Body of pancreas (tissue), 4 donors: ENCODE results near the gene LRRN3. TPM values are rescaled to one million over a fixed set of nuclear protein-coding genes. Genes with fewer than 3 reads are reported as not detected.

Experiments used
- ATAC-seq: fragments of 150-250 bp; one replicate; pipeline ENCODE4 v1.9.1; 2016
- DNase-seq, 4 donors: peaks; one replicate each; pipeline ENCODE4 v3.0.0-alpha.2; 2019
- H3K27ac ChIP-seq, 4 donors: fragments of 200-600 bp; sonication (generic); 1 replicate in 3 of 4; 2 replicates in 1 of 4; pipeline versions ENCODE4 v1.5.1 to v1.6.1; 2016 to 2019; ENCODE audit warnings: mild to moderate bottlenecking in 1 of 4, mixed read lengths in 1 of 4, moderate library complexity in 1 of 4
- H3K27me3 ChIP-seq, 2 donors: fragments of 200-600 bp; sonication (generic); one replicate each; pipeline ENCODE4 v1.6.0; 2016; ENCODE audit warnings: mild to moderate bottlenecking in 1 of 2
- H3K36me3 ChIP-seq, 2 donors: fragments of 200-600 bp; sonication (generic); replicated peaks in 1 of 2; 2 replicates each; pipeline ENCODE4 v1.5.1; 2016; ENCODE audit warnings: low read depth in 2 of 2; ENCODE audit not compliant: insufficient read depth in 1 of 2
- H3K4me1 ChIP-seq: fragments of 200-600 bp; sonication (generic); one replicate; pipeline ENCODE4 v1.6.0; 2016
- H3K4me3 ChIP-seq, 2 donors: fragments of 200-600 bp; sonication (generic); 1 replicate in 1 of 2; 2 replicates in 1 of 2; pipeline ENCODE4 v1.5.1; 2016 to 2019
- H3K9me3 ChIP-seq, 3 donors: fragments of 200-600 bp; sonication (generic); 1 replicate in 2 of 3; 2 replicates in 1 of 3; pipeline ENCODE4 v1.5.1; 2016
- CTCF ChIP-seq, 7 experiments: fragments of 450-650 bp in 4 of 7; fragments of 200-600 bp in 3 of 7; sonication (generic) in 3 of 7; IDR thresholded peaks; one replicate each; pipeline ENCODE4 v1.5.1; 2016 to 2019; ENCODE audit warnings: antibody characterized with exemption in 7 of 7
- POLR2A ChIP-seq, 3 donors: fragments of 450-650 bp; IDR thresholded peaks; one replicate each; pipeline ENCODE4 v1.6.1; 2016; ENCODE audit warnings: antibody characterized with exemption in 3 of 3, mild to moderate bottlenecking in 2 of 3
- WGBS, 2 donors: methylation state at CpG; one replicate each; pipeline ENCODE4 v1.1.5; 2017; 5-methylcytosine and 5-hydroxymethylcytosine counted together
- intact Hi-C: fragments of 100-400 bp; cut with DNase I; formaldehyde crosslinking; loops from one replicate; pipeline ENCODE4 v1.15.1; 2023
- total RNA-seq, 2 donors: library from RNA; depleted of rRNA; stranded (reverse); fragments of >200 nt; gene quantifications; one replicate each; pipeline ENCODE4 v1.1.0, GENCODE V29; 2016

Gene LRRN3
- total RNA-seq, 2 donors from 2014 or later = 0.26 to 2.6 TPM

- H3K27me3 ChIP-seq = no peaks in the 10 kb centered on the region
- H3K27ac ChIP-seq = no peak overlapping the region
- intact Hi-C loops = no loop called here
- TF ChIP-seq CTCF (IDR thresholded peaks at IDR 0.05) = no peak
- no peak for TF ChIP-seq POLR2A (IDR thresholded peaks at IDR 0.05)
- H3K9me3 ChIP-seq = no peaks in the 10 kb centered on the region
- 61 to 72% methylated on average over 6 of the region's 6 CpGs for WGBS, 2 donors
- no peak overlapping the region for H3K4me3 ChIP-seq
- no peaks in the 10 kb centered on the region for H3K36me3 ChIP-seq
- no peaks in the 10 kb centered on the region for H3K4me1 ChIP-seq
- ATAC-seq (no peak), DNase-seq (no peak)
Observed at GRCh38 chr7:111074748-111075146, 16.2 kb upstream of the LRRN3 start.

GRCh38 chr7:111075498-111075897, 15.4 kb upstream of the LRRN3 start:
- Histone ChIP-seq H3K4me3 (no peak overlapping the region), H3K4me1 (no peaks in the 10 kb centered on the region), H3K27ac (no peak overlapping the region), H3K9me3 (no peaks in the 10 kb centered on the region), H3K36me3 (no peaks in the 10 kb centered on the region), H3K27me3 (no peaks in the 10 kb centered on the region)
- 86 to 89% methylated on average over 5 of the region's 5 CpGs for WGBS, 2 donors
- DNase-seq (no peak), ATAC-seq (no peak)
- intact Hi-C loops = no loop called here
- TF ChIP-seq POLR2A (IDR thresholded peaks at IDR 0.05) (no peak), CTCF (IDR thresholded peaks at IDR 0.05) (no peak)

GRCh38 chr7:111076205-111076604, 14.7 kb upstream of the LRRN3 start:
- Histone ChIP-seq H3K4me3 (no peak overlapping the region), H3K9me3 (no peaks in the 10 kb centered on the region), H3K4me1 (no peaks in the 10 kb centered on the region), H3K27me3 (no peaks in the 10 kb centered on the region), H3K27ac (no peak overlapping the region), H3K36me3 (no peaks in the 10 kb centered on the region)
- ATAC-seq (no peak), DNase-seq (no peak)
- no peak for TF ChIP-seq POLR2A (IDR thresholded peaks at IDR 0.05)
- no peak for TF ChIP-seq CTCF (IDR thresholded peaks at IDR 0.05)
- intact Hi-C loops = no loop called here

- DNase-seq (no peak), ATAC-seq (no peak)
- intact Hi-C loops = no loop called here
- no peak overlapping the region for H3K27ac ChIP-seq
- no peak overlapping the region for H3K4me3 ChIP-seq
- TF ChIP-seq POLR2A (IDR thresholded peaks at IDR 0.05) (no peak), CTCF (IDR thresholded peaks at IDR 0.05) (no peak)
- H3K4me1 ChIP-seq = no peaks in the 10 kb centered on the region
- H3K36me3 ChIP-seq = no peaks in the 10 kb centered on the region
- WGBS, 2 donors = 93 to 95% methylated on average over 2 of the region's 2 CpGs
- H3K9me3 ChIP-seq = no peaks in the 10 kb centered on the region
- H3K27me3 ChIP-seq = no peaks in the 10 kb centered on the region
Observed at GRCh38 chr7:111077001-111077400, 13.9 kb upstream of the LRRN3 start.

- Histone ChIP-seq H3K9me3 (no peaks in the 10 kb centered on the region), H3K4me1 (no peaks in the 10 kb centered on the region), H3K36me3 (no peaks in the 10 kb centered on the region), H3K4me3 (no peak overlapping the region), H3K27me3 (no peaks in the 10 kb centered on the region), H3K27ac (no peak overlapping the region)
- ATAC-seq (no peak), DNase-seq (no peak)
- 94 to 97% methylated on average over 1 of the region's 1 CpG for WGBS, 2 donors
- TF ChIP-seq CTCF (IDR thresholded peaks at IDR 0.05) (no peak), POLR2A (IDR thresholded peaks at IDR 0.05) (no peak)
- intact Hi-C loops = no loop called here
Observed at GRCh38 chr7:111080495-111081105, 10.3 kb upstream of the LRRN3 start.
